HTERT RPE-1 (cell line): ENCODE results near the gene CRCP.

Experiments
- in situ Hi-C: fragments of 300-500 bp; cut with MboI; formaldehyde crosslinking; loops from 4 replicates; pipeline ENCODE4 v1.14.3; 2020; ENCODE audit warnings: low sequenced_read_pairs

CRCP gene

GRCh38 chr7:66186991-66187390 is 72.3 kb downstream of the CRCP start:
- in situ Hi-C loops = no loop called here

DNA sequence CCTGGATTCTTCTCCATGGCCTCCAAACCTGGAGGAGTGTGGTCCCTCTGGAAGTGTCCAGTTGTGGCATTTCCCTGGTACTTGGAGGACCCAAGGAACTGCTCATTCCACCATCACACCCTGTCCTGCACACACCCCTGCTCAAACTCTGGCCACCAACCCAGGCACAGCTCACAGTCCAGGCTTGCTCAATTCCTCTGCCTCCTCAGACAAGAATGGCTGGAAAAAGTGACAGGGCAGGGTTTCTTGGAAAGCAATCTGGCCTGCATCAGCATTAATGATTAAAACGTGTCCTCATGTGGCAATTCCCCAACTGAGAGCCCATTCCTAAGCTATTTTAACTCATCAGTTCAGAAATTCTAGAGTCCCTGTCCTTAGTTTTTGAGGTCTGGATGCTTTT is 73.3 kb downstream of the CRCP start:
- in situ Hi-C loops = no loop called here

DNA sequence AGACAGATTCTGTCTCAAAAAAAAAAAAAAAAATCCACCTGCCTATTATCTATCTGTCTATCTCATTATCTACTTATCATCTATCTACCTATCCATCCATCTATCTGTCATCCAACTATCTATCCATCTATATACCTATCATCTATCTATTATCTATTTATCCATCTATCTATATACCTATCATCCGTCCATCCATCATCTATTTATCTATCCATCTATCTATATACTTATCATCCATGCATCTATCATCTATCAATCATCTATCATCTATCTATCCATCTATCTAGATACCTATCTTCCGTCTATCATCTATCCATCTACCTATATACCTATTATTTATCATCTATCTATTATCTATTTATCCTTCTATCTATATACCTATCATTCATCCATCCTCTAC is 74.0 kb downstream of the CRCP start:
- in situ Hi-C loops = no loop called here

GRCh38 chr7:66189695-66190503 is 75.3 kb downstream of the CRCP start:
- in situ Hi-C loops = no loop called here

- in situ Hi-C loops = no loop called here
Observed at GRCh38 chr7:66190504-66190857, 75.8 kb downstream of the CRCP start.

DNA sequence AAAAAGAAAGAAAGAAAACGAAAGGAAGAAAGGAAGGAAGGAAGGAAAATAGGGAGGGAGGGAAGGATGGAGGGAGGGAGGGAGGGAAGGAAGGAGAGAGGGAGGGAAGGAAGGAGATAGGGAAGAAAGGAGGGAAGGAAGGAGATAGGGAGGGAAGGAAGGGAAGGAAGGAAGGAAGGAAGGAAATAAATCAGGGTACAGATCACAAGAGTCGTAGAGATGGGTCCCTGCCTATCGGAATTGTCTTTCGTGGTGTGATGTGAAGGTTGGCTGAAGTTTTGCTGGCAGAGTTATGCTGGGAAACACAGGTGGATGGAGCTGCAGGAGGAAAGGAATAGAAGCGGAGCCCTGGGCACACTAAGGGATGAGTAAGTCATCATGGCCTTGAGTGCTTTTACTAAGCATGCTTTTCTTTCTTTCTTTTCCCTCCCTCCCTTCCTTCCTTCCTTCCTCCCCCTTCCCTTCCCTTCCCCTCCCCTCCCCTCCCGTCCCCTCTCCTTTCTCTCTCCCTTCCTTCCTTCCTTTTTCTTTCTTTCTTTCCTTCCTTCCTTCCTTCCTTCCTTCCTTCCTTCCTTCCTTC is 78.6 kb downstream of the CRCP start:
- in situ Hi-C loops = no loop called here

DNA sequence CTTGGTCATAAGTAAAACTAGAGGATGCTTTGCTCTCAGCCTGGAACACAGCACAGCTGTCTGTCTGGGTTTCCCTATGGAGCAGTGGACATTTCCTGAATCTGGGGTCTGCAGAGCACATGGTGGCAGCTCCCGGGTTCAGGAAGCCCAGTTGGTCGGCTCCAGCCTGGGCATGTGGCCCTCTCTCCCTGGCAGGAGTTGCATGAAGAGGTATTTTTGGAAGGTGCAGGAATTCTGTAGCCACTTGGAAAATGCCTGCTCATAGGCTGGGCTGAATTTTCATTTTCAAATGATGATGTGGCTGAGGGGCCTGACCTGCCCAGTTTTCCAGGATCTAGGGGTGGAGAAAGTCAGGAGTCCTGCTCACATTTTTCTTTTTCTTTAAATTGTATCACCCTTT is 83.8 kb downstream of the CRCP start:
- in situ Hi-C loops = no loop called here

DNA sequence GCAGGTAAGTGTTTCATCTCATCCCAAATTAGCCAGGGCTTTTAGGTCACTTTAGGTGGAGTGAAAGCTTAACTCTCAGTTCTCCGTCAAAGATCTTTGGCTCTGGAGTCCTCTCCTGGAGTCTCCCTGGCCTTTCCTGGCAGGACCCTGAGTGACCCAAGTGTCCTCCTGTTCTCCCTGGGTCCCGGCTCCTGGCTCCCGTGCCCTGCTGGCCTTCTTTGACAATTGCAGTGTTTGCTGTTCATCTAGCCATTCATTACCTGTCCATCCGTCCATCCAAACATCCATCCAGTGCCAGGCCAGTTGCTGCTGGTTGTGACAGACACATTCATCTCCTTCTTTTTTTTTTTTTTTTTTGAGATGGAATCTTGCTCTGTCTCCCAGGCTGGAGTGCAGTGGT is 84.3 kb downstream of the CRCP start:
- in situ Hi-C loops = no loop called here

DNA sequence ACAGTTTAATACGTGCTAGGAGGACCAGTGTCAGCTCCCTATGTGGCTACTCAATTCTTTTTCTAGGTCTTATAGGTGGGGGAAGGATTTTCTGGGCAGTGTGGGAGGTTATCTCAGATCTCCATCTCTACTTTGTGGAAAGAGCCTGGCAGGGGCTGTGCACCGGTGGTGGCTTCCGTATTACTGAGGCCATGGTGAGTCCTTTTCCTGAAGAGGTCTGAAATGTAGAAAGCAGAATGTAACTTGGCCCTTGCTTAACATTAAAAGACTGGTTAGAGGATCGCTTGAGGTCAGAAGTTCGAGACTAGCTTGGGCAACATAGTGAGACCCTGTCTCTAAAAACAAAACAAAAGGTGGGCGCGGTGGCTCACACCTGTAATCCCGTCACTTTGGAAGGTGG is 87.8 kb downstream of the CRCP start:
- in situ Hi-C loops = no loop called here
